HPDE6-E6E7 (cell line): ENCODE results near the gene POLR3GL.

Experiments used
- DNase-seq: peaks from one replicate; pipeline ENCODE4 v3.0.0; 2011; ENCODE audit warnings: missing footprints; ENCODE audit errors: extremely low spot score

The POLR3GL gene

GRCh38 chr1:145975216-145975615 lies 10.7 kb downstream of the POLR3GL start:
- no peak for DNase-seq

GRCh38 chr1:145977016-145977415 lies 12.5 kb downstream of the POLR3GL start:
- no peak for DNase-seq

DNA sequence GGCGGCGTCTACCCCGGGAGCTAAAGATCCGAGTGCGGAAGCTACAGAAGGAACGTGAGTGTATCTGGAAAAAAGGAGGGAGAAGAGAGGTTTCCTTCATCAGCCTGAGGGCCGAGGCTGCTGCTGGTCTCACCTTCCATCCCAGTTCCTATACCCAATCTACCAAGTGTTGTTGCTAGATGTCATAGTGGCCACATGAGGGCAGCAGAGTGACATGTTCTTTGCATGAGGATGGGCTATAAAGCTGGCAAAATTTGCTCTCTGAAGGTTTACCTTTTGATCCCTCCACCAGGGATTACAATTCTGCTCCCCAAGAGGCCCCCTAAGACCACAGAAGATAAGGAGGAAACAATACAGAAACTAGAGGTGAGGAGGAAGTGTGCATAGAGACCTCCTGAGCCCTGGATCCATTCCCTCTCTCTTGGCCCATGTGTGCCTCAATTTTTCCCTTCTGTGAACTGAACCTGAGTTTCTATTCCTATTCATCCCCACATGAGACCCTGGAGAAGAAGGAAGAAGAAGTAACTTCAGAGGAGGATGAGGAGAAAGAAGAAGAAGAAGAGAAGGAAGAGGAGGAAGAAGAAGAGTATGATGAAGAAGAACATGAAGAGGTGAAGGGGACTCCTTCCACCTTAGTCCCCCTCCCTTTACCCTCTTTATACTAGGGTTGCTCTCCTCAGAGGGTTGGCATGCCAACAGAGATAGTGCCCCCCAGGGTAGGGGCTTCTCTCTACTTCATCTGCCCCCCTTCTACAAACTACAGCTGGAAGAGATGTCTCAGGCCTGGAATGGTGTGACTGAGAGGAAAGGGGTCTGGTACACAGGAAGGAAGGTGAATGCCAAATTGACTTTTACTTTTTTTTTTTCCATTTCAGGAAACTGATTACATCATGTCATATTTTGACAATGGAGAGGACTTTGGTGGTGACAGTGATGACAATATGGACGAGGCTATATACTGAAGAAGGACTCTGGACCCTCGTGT lies 13.3 kb downstream of the POLR3GL start:
- DNase-seq = peak; percentile 68

- DNase-seq = no peak
Observed at GRCh38 chr1:145978471-145978853, 14.0 kb downstream of the POLR3GL start.

GRCh38 chr1:145978854-145979745 lies 14.6 kb downstream of the POLR3GL start:
- DNase-seq = peak; percentile 92

- DNase-seq = no peak
Observed at GRCh38 chr1:145979746-145980456, 15.4 kb downstream of the POLR3GL start.

DNA sequence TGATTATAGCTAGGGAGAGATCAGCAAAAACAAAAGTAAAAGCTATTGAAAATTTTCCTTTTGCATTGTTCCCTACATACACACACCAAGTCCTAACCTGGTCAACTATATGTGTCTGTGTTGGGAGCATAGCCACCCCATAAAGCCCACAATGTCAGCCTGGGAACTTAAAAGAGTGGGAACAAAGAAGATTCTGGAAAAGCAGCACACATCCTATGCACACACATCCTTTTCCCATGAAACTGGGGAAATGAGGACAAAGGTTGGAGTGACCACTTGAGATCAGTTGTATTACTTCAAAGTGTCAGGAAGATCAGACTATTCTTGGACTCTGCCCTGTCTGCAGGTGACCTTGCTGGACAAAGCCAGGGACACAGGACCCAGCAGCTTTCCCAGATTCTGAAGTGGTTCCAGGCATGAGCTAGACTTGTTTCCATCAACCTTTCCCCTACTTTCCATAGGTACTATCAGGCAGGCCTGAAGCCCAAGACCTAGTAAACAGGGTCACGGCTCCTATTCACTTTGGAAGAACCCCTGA lies 16.0 kb downstream of the POLR3GL start:
- no peak for DNase-seq

DNA sequence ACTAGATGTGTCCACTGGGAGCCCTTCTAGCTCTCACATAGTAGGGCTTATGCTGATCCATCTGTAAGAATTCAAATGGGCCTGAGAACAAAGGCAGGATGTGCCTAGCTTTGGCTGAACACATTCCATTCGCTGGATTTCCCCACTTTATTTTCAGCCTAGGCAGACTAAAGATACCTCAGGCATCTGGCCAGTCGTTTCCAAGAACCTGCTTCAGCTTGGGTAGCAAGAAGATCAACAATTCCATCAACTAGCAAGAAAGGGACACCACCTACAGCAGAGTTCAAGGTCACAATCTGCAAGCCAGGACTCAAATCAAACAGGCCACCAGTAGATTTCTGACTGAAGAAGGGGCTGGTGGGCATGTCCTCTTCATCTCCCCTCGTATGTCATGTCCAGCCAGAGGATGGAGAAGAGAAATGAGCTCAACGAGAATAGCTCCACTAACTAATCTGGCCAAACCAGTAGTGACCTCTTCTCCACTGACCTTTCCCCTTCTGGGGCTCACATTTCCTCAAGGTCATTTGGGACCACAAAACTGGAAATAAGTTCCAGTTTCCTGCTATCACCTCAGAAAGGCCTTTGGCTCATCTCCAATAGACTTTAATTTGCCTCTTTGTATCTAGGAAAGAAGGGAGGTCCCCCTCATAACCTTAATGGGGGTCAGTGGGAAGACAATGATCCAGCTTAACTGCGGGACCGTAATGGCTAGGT lies 17.7 kb downstream of the POLR3GL start:
- DNase-seq = no peak

GRCh38 chr1:145983206-145983675 lies 18.8 kb downstream of the POLR3GL start:
- DNase-seq = no peak

- no peak for DNase-seq
Observed at GRCh38 chr1:145983960-145984830, 19.7 kb downstream of the POLR3GL start.

- no peak for DNase-seq
Observed at GRCh38 chr1:145985129-145985501, 20.6 kb downstream of the POLR3GL start.

- DNase-seq = no peak
Observed at GRCh38 chr1:145985502-145986439, 21.3 kb downstream of the POLR3GL start.

DNA sequence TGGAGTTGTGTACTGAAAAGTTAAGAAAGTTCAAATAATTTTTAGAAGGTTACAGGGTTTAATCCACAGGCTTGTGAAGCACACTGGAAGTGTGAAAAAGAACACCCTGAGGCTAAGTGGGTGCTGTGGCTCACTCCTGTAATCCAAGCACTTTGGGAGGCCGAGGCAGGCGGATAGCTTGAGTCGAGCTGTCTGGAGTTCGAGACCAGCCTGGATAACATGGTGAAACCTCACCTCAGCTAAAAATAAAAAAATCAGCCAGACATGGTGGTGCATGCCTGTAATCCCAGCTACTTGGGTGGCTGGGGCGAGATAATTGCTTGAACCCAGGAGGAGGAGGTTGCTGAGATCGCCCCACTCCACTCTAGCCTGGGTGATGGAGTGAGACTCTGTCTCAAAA lies 22.1 kb downstream of the POLR3GL start:
- no peak for DNase-seq

DNA sequence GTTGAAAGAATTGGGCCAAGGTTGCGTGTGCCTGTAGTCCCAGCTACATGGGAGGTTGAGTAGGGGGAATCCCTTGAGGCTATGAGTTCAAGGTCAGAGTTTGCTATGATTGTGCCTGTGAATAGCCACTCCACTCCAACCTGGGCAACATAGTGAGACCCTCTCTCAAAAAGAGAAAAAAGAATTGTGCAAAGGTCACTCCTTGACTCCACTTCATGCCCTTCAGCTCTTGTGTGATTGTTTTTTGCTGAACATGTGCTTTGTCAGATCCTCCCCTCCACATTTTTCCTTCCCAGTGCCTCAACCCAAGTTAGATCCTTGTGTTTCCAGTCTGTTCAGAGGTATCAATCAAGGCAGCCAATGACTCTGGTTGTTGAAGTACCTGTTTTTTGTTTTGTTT lies 23.4 kb downstream of the POLR3GL start:
- DNase-seq = no peak

DNA sequence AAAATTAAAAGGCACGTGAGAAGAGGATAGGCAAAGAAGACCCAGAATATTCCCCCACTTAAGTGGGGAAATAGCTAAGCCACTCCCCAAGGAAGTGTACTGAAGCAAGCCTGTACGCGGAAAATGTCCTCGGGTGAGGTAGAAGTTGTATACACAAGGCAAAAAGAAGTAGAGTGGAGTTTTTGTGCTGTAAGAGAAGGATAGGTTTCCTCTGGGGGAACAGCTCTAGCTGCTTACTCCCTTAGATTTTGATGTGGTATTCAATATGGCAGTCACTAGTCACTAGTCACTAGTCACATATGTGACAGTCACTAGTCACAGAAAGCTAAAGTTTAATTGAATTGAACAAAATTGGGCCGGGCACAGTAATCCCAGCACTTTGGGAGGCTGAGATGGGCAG lies 24.3 kb downstream of the POLR3GL start:
- DNase-seq = no peak

GRCh38 chr1:145990249-145990855 lies 25.9 kb downstream of the POLR3GL start:
- no peak for DNase-seq

DNA sequence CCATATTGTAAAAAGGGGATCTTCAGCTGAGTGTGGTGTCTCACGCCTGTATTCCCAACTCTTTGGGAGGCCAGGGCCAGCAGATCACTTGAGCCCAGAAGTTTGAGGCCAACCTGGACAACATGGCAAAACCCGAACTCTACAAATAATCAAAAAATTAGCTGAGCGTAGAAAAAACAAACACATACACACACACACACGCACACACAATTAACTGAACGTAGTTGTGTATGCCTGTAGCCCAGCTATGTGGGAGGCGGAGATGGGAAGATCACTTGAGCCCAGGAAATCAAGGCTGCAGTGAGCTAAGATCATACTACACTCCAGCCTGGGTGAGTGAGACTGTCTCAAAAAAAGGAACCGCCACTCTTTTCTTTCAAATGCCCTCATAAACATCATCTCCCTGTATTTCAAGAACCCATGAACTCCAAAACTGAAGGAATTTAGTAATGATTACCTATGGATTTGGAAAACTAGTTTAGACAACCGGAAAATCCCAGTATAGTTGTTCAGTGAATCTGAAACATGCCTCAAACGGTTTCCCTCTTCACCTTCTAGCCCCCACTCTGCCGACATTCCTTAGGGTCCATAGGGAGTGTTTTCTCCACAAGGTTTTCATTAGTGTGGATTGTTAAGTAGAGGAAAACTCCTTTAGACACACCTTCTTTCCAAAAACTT lies 27.4 kb downstream of the POLR3GL start:
- DNase-seq = no peak

- no peak for DNase-seq
Observed at GRCh38 chr1:145992502-145992936, 28.0 kb downstream of the POLR3GL start.
